ENCODE results near the gene MMRN2.
"Not testable (repeated sequence)": the region's sequence is repeated elsewhere in the genome, so short reads cannot be mapped to it uniquely, and the experiment has no call there.

Gene MMRN2

GRCh38 chr10:86956848-86957448, 467 bp downstream of the MMRN2 start:
- no peak for DNase-seq (ENCODE audit: low spot score)

DNA sequence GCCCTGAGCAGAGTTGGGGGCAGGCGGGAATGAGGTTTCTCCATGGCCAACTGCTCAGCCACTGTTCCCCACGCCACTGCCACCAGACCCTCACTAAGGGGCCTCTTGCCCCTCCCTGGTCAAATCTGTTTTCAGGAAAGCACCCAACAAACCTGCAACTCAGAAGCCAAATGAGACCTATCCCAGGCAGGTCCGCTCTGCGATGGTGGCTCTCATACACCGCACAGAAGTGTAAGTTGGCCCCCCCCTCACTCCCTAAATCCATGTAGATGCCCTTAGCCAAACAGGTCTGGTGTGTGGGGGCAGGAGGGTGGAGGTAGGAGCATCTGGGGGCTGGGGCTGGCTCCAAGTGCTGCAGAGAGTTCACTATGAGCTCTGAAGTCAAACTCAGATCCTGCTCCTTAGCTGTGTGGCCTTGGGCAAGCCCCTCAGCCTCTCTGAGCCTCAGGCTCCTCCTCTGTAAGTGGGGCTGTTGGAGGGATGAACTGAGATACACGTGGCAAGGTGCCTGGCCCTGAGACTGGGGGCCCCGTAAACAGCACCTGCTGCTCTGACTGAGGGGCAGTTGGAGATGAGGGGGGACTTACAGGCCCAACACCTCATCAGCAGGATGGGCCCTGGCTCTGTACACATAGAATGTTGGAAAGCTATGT, 1.1 kb downstream of the MMRN2 start:
- DNase-seq (ENCODE audit: low spot score), result no peak

DNA sequence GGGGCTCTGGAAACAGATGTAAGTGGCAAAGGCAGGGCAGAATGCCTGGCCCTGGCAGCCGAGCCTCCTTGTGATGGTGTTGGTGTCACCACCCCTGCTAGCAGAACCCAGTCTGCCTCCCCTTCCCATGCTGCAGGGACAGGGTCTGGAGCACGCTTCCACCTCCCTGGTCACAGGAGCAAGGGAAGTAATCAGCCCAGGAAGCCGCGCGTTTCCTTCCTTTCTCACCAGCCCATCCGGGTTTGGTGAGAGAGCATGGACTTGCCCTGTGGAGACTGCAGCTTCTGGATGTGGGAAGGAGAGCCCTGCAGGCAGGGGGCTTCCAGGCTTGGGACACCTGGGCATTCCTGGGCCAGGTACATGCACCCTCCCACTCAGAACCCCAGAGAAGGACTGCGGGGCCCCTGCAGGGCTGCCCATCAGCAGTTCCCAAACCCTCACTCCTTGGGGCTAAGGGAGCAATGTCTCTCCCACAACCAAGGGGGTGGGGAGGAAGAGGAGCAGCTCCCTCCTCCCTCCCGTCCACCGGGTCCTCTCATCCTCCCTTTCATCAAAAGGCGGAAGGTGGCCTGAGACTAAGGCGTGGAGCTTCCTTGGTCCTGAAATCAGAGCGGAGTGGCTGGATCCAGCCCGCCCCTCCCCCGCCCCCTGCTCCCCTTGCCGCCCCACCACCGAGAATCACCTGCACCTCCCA, 1.8 kb downstream of the MMRN2 start:
- no peak for DNase-seq (ENCODE audit: low spot score)

- DNase-seq (ENCODE audit: low spot score), result no peak
Observed at GRCh38 chr10:86954681-86955500, 2.5 kb downstream of the MMRN2 start.

- DNase-seq (ENCODE audit: low spot score), result no peak
Observed at GRCh38 chr10:86953747-86954680, 3.4 kb downstream of the MMRN2 start.

DNA sequence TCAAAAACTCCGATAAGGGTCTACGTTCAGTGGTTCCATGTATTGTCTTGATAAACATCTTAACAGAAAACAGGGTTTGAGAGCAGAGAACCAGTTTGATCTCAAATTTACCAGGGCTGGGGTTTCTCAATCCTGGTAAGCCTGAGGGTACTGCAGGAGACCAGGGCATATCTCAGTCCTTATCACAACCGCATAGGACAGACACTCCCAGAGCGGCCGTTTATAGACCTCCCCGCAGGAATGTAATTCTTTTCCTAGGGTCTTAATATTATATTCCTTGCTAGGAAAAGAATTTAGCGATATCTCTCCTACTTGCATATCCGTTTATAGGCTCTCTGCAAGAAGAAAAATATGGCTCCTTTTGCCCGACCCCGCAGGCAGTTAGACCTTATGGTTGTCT, 4.7 kb downstream of the MMRN2 start:
- not testable (repeated sequence) for DNase-seq (ENCODE audit: low spot score)

GRCh38 chr10:86952106-86952505, 5.3 kb downstream of the MMRN2 start:
- DNase-seq (ENCODE audit: low spot score), result no peak

DNA sequence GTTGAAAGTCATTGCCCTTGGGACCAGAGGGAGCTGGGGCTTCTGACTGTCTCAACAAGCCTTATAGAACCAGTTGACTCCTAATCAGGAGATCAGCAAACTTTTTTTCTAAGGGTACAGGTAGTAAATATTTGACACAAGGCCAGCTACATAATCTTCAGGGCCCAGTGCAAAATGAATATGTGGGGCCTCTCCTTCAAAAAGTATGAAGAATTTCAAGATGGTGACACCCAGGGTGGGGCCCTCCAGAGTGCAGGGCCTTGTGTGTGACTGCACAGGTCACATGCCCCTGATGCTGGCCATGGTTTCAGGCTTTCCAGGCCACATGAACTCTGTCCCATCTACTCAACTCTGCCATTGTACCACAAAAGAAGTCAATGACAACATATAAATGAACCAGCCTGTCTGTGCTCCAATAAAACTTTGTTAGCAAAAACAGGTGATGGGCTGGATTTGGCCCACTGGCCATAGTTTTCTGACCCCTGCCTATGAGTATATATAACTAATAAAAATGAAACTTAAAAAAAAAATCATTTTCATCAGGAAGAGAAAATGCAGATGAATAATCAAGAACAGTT, 6.1 kb downstream of the MMRN2 start:
- no peak for DNase-seq (ENCODE audit: low spot score)

GRCh38 chr10:86950349-86950748, 7.1 kb downstream of the MMRN2 start:
- DNase-seq (ENCODE audit: low spot score), result no peak

DNA sequence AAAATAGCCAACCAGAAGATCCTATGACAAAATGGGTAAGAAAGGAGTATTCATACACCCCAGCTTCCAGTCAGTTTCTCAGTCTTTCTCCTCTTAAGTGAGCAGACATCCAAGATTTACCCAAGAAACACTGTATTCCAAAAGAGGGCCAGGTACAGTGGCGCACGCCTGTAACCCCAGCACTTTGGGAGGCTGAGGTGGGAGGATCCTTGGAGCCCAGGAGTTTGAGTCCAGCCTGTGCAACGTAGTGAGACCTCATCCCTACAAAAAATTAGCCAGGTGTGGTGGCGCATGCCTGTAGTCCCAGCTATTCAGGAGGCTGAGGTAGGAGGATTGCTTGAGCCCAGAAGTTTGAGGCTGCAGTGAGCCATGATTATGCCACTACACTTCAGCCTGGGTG, 9.6 kb downstream of the MMRN2 start:
- not testable (repeated sequence) for DNase-seq (ENCODE audit: low spot score)

GRCh38 chr10:86946213-86947155, 10.9 kb downstream of the MMRN2 start:
- no peak for DNase-seq (ENCODE audit: low spot score)

- DNase-seq (ENCODE audit: low spot score), result peak; percentile 26
Observed at GRCh38 chr10:86945361-86946212, 11.8 kb downstream of the MMRN2 start.

- DNase-seq (ENCODE audit: low spot score), result no peak
Observed at GRCh38 chr10:86944907-86945306, 12.5 kb downstream of the MMRN2 start.

DNA sequence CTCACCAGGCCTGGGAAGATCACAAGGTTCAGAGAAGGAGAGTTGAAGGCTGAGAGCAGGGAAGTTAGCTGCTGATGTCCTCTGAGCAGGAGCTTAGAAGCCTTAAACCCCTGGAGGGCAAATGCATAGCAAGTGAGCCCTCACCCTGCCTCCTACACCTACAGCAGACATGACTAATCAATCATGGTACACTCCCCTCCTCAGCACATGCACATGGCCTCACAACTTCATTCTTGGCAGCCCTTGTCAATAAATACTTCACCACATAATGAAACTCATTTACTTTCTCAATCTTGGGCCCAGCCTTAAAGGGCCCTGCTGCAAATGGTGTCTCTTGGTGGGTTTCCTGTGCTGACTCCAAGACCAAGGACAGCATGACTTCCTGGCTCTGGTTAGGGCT, 12.9 kb downstream of the MMRN2 start:
- no peak for DNase-seq (ENCODE audit: low spot score)

- DNase-seq (ENCODE audit: low spot score), result no peak
Observed at GRCh38 chr10:86944031-86944419, 13.4 kb downstream of the MMRN2 start.

DNA sequence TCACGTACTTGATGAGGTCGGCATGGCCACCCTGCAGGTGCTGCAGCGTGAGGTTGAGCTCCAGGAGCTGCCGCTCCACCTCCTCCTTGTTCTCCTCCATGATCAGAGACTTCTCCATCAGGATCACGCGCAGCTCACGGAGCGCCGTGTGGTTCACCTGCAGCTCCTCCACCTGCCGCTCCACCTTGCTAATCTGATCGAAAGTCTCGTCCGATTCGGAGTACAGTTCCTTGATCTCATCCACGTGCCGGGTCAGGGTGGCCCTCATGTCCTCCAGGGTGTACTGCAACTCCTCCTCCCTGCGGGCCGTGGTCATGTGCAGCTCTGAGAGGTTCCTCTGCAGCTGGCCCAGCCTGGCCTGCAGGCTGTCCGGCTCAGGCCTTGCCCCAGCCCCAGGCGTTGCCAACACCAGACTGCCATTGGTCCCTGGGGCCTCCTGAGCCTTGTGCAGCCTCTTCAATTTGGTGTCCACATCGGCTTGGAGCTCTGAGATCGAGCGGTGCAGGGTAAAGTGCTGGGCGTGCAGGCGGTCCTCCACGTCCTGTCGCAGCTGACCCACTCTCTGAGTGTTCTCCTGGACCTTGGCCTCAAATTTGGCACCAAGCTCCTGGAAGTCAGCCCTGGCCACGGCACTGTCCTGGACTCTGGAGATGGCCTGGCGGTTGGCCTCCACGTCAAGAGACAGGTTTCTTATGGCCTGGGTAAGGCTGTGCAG, 13.9 kb downstream of the MMRN2 start:
- no peak for DNase-seq (ENCODE audit: low spot score)

GRCh38 chr10:86942441-86943315, 14.7 kb downstream of the MMRN2 start:
- no peak for DNase-seq (ENCODE audit: low spot score)

Measured in SW480 (cell line).